GM18861 (cell line): ENCODE results near the gene MAGEL2.
"Not testable (repeated sequence)": the region's sequence is repeated elsewhere in the genome, so short reads cannot be mapped to it uniquely, and the experiment has no call there.

ENCODE experiments used
- ATAC-seq: cut with Tn5 transposase; IDR thresholded peaks from one replicate; pipeline ENCODE4 v1.9.1; 2021; ENCODE audit not compliant: unreplicated experiment

The MAGEL2 gene

DNA sequence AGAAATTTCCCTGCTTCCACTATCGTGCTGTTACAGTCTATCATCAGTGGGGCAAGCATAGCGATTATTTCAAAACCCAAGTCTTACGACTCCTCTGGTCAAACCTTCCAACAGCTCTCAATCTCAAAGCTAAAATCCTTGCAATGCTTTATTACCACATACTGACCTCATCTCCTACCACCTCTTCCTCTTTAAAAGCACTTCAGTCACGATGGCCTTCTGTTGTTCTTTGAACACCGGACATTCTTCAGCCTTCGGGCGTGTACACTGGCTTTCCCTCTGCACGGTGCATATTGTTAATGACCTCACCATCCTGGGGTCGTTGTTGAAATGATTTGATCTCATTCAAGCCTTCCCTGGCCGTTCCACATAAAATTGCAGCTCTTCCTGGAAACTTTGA lies 31.1 kb downstream of the MAGEL2 start:
- ATAC-seq: no peak

- ATAC-seq: no peak
Measured at GRCh38 chr15:23606226-23606625, 41.4 kb downstream of the MAGEL2 start.

DNA sequence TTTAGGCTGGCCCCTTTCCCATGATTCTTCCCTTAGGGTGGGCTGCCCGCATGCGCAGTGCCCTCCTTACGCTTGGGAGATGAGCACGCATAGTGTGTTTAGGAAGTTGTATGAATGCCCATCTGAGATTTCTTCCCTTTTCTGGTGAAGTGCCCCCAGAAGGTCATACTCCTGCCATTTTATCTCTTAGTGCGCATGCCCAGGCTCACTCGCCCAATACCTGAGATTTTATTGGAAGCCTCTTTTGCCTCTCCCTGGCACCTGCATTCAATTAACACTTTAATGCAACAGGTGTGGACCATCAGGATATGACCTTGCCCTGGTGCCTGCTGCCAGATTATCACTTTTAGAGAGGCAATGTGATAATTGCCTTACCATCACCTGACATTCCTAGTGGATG lies 45.5 kb downstream of the MAGEL2 start:
- no peak for ATAC-seq

- ATAC-seq: no peak
Measured at GRCh38 chr15:23599053-23599452, 48.6 kb downstream of the MAGEL2 start.

DNA sequence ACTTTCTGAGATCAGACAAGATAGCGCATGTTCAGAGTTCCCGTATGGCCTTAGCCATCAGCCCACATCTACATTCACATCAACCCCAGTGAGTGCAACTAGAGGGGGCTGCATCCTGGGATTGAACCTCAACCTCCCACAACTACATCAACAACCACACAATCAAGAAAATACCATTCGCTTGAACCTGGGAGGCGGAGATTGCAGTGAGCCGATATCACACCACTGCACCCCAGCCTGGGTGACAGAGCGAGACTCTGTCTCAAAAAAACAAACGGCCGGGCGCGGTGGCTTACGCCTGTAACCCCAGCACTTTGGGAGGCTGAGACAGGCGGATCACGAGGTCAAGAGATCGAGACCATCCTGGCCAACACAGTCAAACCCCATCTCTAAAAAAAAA lies 50.4 kb downstream of the MAGEL2 start:
- ATAC-seq: not testable (repeated sequence)

DNA sequence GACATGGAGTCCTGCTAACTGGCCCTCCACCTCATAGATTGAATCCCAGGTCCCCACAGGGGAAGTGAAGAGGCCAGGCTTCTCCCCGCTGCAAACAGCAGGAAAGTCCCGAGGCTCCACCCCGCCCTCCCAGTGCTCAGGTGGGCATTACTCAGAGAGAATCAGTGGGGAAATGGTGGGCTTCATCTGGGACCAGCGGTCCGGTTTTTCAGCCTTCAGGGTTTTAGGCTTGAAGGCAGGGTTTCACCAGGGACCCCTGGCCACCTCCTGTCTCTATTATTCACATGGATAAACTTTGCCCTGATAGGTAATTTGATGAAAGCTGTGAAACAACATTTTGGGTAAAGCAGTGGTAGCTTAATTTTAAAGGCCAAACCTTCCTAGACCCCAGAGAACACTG lies 50.9 kb downstream of the MAGEL2 start:
- no peak for ATAC-seq

DNA sequence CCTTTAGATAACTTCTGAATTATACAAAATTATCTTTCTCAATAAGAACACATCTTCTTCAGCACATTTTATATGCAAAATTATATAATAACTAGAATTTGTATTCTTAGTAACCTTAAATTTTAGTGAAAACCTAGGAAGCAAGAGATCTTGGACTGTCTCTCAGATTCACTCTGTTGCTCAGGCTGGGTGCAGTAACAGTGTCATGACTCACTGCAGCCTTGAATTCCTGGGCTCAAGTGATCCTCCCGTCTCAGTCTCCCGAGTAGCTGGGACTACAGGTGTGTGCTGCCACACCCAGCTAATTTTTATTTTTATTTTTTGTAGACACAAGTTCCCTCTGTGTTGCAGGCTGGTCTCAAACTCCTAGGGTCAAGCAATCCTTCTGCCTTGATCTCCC lies 52.3 kb downstream of the MAGEL2 start:
- ATAC-seq: no peak

DNA sequence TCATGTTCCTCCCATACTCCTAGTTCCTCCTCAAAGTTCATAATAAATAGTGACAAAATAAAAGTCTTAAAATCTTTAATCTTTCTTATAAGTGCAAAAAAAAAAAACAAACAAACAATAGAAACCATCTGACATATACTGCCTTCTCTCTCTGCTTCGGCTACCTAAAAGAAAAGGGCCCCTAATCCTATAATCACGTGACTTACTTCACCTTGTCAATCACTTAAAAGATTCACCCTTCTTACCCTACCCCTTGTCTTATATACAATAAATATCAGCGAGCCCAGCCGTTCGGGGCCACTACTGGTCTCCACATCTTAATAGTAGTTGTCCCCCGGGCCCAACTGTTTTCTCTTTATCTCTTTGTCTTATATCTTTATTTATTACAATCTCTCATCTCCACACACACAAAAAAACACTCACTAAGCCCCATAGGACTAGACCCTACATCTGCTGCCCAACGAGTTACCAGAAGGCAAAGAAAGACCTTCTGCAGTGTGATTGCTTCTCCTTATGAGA lies 53.4 kb downstream of the MAGEL2 start:
- no peak for ATAC-seq
